UCSD-AML1 (cell line): Measurements from ENCODE around the gene KCTD21.

ENCODE experiments used
- DNase-seq: peaks from one replicate; lab custom pipeline; 2025; ENCODE audit not compliant: unreplicated experiment; lab: John Stamatoyannopoulos, UW

Gene KCTD21

GRCh38 chr11:78202733-78203167, 14.3 kb upstream of the KCTD21 start:
- DNase-seq, result peak; percentile 38

GRCh38 chr11:78201096-78201818, 12.8 kb upstream of the KCTD21 start:
- no peak for DNase-seq

GRCh38 chr11:78200553-78200952, 12.1 kb upstream of the KCTD21 start:
- DNase-seq, result no peak

- DNase-seq, result no peak
These were observed 11.6 kb upstream of the KCTD21 start for GRCh38 chr11:78200061-78200460.

- no peak for DNase-seq
These were observed 11.2 kb upstream of the KCTD21 start for GRCh38 chr11:78199653-78200015.

GRCh38 chr11:78199015-78199652, 10.7 kb upstream of the KCTD21 start:
- no peak for DNase-seq

- DNase-seq, result no peak
These were observed 9.4 kb upstream of the KCTD21 start for GRCh38 chr11:78197816-78198215.

- no peak for DNase-seq
These were observed 8.2 kb upstream of the KCTD21 start for GRCh38 chr11:78196661-78197091.

- DNase-seq, result no peak
These were observed 7.6 kb upstream of the KCTD21 start for GRCh38 chr11:78195917-78196560.

GRCh38 chr11:78194490-78194889, 6.1 kb upstream of the KCTD21 start:
- no peak for DNase-seq

- DNase-seq, result no peak
These were observed 5.4 kb upstream of the KCTD21 start for GRCh38 chr11:78193806-78194205.

- no peak for DNase-seq
These were observed 4.5 kb upstream of the KCTD21 start for GRCh38 chr11:78192911-78193351.

- DNase-seq, result no peak
These were observed 3.8 kb upstream of the KCTD21 start for GRCh38 chr11:78192223-78192719.

GRCh38 chr11:78190871-78191538, 2.6 kb upstream of the KCTD21 start:
- no peak for DNase-seq

GRCh38 chr11:78190374-78190773, 1.9 kb upstream of the KCTD21 start:
- no peak for DNase-seq

GRCh38 chr11:78189851-78190250, 1.4 kb upstream of the KCTD21 start:
- no peak for DNase-seq

GRCh38 chr11:78189174-78189724, 823 bp upstream of the KCTD21 start:
- no peak for DNase-seq

GRCh38 chr11:78187366-78188285, 800 bp downstream of the KCTD21 start:
- no peak for DNase-seq

- DNase-seq, result no peak
These were observed 7.2 kb downstream of the KCTD21 start for GRCh38 chr11:78181185-78181584.

- no peak for DNase-seq
These were observed 7.7 kb downstream of the KCTD21 start for GRCh38 chr11:78180751-78181150.
